ENCODE measurements around the gene LUM.

Gene LUM

DNA sequence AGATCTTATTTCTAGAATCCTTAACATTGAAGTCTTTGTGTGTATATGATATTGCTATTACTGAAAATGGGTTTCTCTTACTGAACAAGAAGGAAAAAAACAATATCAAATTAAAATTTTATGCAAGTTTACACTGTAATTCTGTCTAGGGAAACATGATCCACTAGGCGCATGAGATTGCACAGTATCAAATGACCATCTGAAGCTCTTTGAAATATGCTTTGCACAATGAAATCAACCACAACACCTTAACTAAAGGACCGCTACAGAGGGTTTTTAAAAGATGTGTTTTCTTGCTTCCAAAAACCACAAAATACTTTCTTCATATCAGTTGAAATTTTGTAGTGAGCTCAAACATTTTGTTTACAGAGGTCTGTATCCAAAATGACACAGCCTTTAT is 38.4 kb downstream of the LUM start:
- H3K27me3 ChIP-seq (replicated peaks; ENCODE audit: control insufficient read depth, insufficient read depth, low read length): no peaks in the 10 kb centered on the region
- no peaks in the 10 kb centered on the region for H3K9me3 ChIP-seq (ENCODE audit: control insufficient read depth, low read length)
- H3K9ac ChIP-seq (ENCODE audit: low read length): no peak overlapping the region
- no peak overlapping the region for H3K4me3 ChIP-seq (ENCODE audit: low read length)
- H3K36me3 ChIP-seq (ENCODE audit: control insufficient read depth, insufficient read depth, low read length, severe bottlenecking): no peaks in the 10 kb centered on the region
- H3K4me1 ChIP-seq (ENCODE audit: control insufficient read depth, insufficient read depth, low read length): peaks cover 11% of the 10 kb centered on the region
- DNase-seq (ENCODE audit: low read depth): peak; percentile 30

DNA sequence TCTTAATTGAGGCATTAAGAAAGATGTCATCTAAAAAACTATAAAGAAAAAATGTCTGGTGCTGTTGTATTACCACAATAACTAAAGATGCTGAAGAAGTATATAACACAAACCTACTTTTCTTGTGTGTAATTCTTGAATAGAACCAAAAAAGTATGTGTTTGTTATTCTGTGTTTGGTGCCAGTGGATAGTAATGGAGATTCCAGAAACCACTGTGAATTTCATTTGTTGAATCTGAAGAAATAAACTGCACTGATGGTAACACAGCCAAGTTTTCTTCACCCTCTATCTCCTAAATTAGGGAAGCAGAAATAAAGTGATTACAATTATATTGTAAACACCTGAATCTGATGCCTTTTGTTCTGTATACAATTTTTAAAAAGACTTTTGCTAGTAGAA is 40.4 kb downstream of the LUM start:
- H3K4me1 ChIP-seq (ENCODE audit: control insufficient read depth, insufficient read depth, low read length): peaks cover 11% of the 10 kb centered on the region

DNA sequence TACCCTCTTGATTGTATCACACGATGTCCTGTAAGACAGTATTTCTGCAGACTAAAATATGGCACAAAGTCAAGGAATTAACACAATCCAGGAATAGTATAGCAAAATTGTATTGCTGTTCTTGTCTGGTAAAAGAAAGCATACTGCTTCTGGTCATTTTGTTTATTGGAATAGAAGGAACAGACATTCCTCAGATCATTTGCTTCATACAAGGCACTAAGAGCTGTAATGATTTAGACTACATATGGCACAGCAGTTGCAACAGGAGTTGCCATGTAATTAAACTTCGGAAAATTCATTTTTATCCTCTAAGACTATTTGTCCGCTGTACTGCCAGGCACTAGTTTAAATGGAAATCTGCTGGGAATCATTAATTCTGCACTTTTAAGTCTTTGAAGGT is 45.9 kb downstream of the LUM start:
- H3K9ac ChIP-seq (ENCODE audit: low read length): no peak overlapping the region
- H3K9me3 ChIP-seq (ENCODE audit: control insufficient read depth, low read length): no peaks in the 10 kb centered on the region
- H3K4me1 ChIP-seq (ENCODE audit: control insufficient read depth, insufficient read depth, low read length): no peaks in the 10 kb centered on the region
- DNase-seq (ENCODE audit: low read depth): peak; percentile 25
- H3K27me3 ChIP-seq (replicated peaks; ENCODE audit: control insufficient read depth, insufficient read depth, low read length): no peaks in the 10 kb centered on the region
- no peaks in the 10 kb centered on the region for H3K36me3 ChIP-seq (ENCODE audit: control insufficient read depth, insufficient read depth, low read length, severe bottlenecking)
- no peak overlapping the region for H3K4me3 ChIP-seq (ENCODE audit: low read length)

More for the DNA sequence above, 40.4 kb downstream of the LUM start:
- H3K4me3 ChIP-seq (ENCODE audit: low read length): no peak overlapping the region
- no peaks in the 10 kb centered on the region for H3K9me3 ChIP-seq (ENCODE audit: control insufficient read depth, low read length)
- H3K27me3 ChIP-seq (replicated peaks; ENCODE audit: control insufficient read depth, insufficient read depth, low read length): no peaks in the 10 kb centered on the region
- no peaks in the 10 kb centered on the region for H3K36me3 ChIP-seq (ENCODE audit: control insufficient read depth, insufficient read depth, low read length, severe bottlenecking)
- no peak overlapping the region for H3K9ac ChIP-seq (ENCODE audit: low read length)
- no peak for DNase-seq (ENCODE audit: low read depth)

GRCh38 chr12:91064640-91065039 is 46.7 kb downstream of the LUM start:
- Histone ChIP-seq H3K9me3 (ENCODE audit: control insufficient read depth, low read length) (no peaks in the 10 kb centered on the region), H3K27me3 (replicated peaks; ENCODE audit: control insufficient read depth, insufficient read depth, low read length) (no peaks in the 10 kb centered on the region), H3K9ac (ENCODE audit: low read length) (no peak overlapping the region), H3K4me3 (ENCODE audit: low read length) (no peak overlapping the region), H3K4me1 (ENCODE audit: control insufficient read depth, insufficient read depth, low read length) (no peaks in the 10 kb centered on the region), H3K36me3 (ENCODE audit: control insufficient read depth, insufficient read depth, low read length, severe bottlenecking) (no peaks in the 10 kb centered on the region)
- no peak for DNase-seq (ENCODE audit: low read depth)

GRCh38 chr12:91061091-91061490 is 50.2 kb downstream of the LUM start:
- DNase-seq (ENCODE audit: low read depth): no peak
- Histone ChIP-seq H3K9ac (ENCODE audit: low read length) (no peak overlapping the region), H3K9me3 (ENCODE audit: control insufficient read depth, low read length) (no peaks in the 10 kb centered on the region), H3K36me3 (ENCODE audit: control insufficient read depth, insufficient read depth, low read length, severe bottlenecking) (no peaks in the 10 kb centered on the region), H3K4me3 (ENCODE audit: low read length) (no peak overlapping the region), H3K4me1 (ENCODE audit: control insufficient read depth, insufficient read depth, low read length) (no peaks in the 10 kb centered on the region), H3K27me3 (replicated peaks; ENCODE audit: control insufficient read depth, insufficient read depth, low read length) (no peaks in the 10 kb centered on the region)

DNA sequence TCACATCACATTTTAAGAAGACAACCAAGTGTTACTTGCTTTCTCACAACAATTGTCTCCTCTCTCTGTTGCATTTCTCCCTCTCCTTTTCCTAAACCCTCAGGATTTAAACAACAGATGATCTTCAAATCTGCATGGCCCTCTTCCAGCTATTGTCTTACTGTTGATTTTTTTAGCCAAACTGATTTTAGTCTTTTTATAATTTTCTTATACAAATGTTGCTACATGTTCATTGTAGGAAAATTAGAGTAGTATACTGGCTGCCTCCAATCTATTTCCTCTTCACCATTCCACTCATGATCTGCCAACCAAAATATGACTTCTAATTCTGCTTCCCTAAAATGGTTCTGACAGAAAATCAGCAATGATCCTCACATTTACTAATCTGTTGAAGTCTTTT is 52.1 kb downstream of the LUM start:
- Histone ChIP-seq H3K4me1 (ENCODE audit: control insufficient read depth, insufficient read depth, low read length) (peaks cover 5% of the 10 kb centered on the region), H3K9me3 (ENCODE audit: control insufficient read depth, low read length) (no peaks in the 10 kb centered on the region), H3K27me3 (replicated peaks; ENCODE audit: control insufficient read depth, insufficient read depth, low read length) (no peaks in the 10 kb centered on the region), H3K4me3 (ENCODE audit: low read length) (no peak overlapping the region), H3K36me3 (ENCODE audit: control insufficient read depth, insufficient read depth, low read length, severe bottlenecking) (no peaks in the 10 kb centered on the region), H3K9ac (ENCODE audit: low read length) (no peak overlapping the region)
- no peak for DNase-seq (ENCODE audit: low read depth)

DNA sequence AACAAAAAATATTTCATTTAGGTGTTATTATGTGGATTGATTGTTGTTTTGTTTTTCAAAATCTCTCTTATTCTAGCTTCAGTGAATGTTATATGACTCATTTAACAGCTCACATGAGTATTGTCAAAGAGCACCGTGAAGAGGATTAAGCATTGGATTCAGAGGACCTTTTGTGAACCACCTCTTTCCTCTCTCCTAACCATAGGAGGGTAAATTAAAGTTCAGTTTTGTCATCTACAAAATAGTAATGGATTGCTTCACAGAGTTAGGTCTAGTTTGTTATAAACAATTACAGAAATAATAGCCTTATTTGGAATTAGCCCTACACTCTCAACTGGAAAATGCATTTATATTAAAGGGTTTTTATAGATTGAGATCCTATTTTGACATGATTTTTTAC is 52.5 kb downstream of the LUM start:
- Histone ChIP-seq H3K9ac (ENCODE audit: low read length) (no peak overlapping the region), H3K4me3 (ENCODE audit: low read length) (no peak overlapping the region), H3K9me3 (ENCODE audit: control insufficient read depth, low read length) (no peaks in the 10 kb centered on the region), H3K36me3 (ENCODE audit: control insufficient read depth, insufficient read depth, low read length, severe bottlenecking) (no peaks in the 10 kb centered on the region), H3K4me1 (ENCODE audit: control insufficient read depth, insufficient read depth, low read length) (peaks cover 9% of the 10 kb centered on the region), H3K27me3 (replicated peaks; ENCODE audit: control insufficient read depth, insufficient read depth, low read length) (no peaks in the 10 kb centered on the region)
- peak; percentile 6 for DNase-seq (ENCODE audit: low read depth)

DNA sequence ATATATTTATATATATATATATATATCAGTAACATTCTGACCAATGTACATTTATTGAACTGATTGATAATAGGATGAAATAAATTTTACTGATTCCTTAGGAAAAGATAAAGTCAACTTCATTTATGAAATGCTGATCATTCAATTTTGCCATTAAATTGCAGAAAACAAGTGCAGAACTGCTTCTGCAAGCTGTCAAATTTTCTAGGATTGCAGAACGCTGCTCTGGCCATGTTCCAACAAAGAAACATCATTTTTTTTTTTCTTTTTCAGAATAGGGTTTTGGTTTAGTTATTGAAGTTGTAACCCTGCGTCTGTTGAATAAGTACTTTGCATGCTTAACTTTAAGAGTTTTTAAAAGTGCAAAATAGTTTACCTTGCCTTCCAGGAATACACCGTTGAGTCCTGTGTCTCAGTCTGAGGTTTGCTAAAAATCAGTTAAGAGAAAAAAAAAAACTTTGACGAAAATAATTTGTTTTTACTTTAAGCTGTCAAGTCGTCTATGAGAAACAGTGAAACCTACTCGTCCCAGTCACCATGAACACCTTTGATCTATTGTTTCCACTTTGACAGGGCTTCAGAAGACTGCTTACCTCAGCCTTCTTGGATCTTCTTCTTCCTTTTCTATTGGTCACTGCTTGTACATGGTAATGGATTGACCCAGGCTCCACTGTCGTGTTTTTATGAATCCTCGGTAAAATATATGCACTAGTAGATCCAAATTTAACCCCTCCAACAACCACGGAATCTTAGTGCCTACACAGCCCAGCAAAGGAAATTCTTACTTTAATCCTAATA is 53.7 kb downstream of the LUM start, which contains the start of gene KERA:
Gene KERA (minus strand): TSS at position 657 of the 798 bp plus-strand sequence. CDS start 1,743 bp downstream, outside the sequence.
- Histone ChIP-seq H3K4me3 (ENCODE audit: low read length) (no peak within 1 kb of the TSS), H3K36me3 (ENCODE audit: control insufficient read depth, insufficient read depth, low read length, severe bottlenecking) (no peaks in the 10 kb centered on the region), H3K9ac (ENCODE audit: low read length) (no peak within 1 kb of the TSS), H3K27me3 (replicated peaks; ENCODE audit: control insufficient read depth, insufficient read depth, low read length) (no peaks in the 10 kb centered on the region), H3K9me3 (ENCODE audit: control insufficient read depth, low read length) (no peaks in the 10 kb centered on the region), H3K4me1 (ENCODE audit: control insufficient read depth, insufficient read depth, low read length) (peaks cover 12% of the 10 kb centered on the region)
- DNase-seq (ENCODE audit: low read depth): no peak

GRCh38 chr12:91056488-91056887 is 54.8 kb downstream of the LUM start:
- Histone ChIP-seq H3K4me3 (ENCODE audit: low read length) (no peak overlapping the region), H3K9ac (ENCODE audit: low read length) (no peak overlapping the region), H3K36me3 (ENCODE audit: control insufficient read depth, insufficient read depth, low read length, severe bottlenecking) (no peaks in the 10 kb centered on the region), H3K27me3 (replicated peaks; ENCODE audit: control insufficient read depth, insufficient read depth, low read length) (no peaks in the 10 kb centered on the region), H3K9me3 (ENCODE audit: control insufficient read depth, low read length) (no peaks in the 10 kb centered on the region), H3K4me1 (ENCODE audit: control insufficient read depth, insufficient read depth, low read length) (peaks cover 12% of the 10 kb centered on the region)
- peak; percentile 12 for DNase-seq (ENCODE audit: low read depth)

DNA sequence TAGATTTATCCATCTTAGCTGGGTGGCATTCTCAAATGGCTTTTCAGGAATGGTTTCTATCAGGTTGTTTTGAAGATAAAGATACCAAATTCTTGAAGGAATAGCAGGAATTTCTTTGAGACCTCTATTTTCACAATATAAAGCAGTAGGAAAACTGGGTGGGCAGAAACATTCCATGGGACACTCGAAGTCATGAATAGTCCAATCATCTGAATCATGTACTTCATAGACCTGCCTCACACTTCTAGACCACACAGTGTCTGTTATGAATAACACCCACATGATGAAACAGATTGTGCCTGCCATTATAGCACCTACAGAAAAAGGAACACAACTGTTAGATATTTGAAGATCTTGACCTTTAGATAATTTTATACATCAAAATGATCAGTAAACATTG is 55.3 kb downstream of the LUM start:
- Histone ChIP-seq H3K4me1 (ENCODE audit: control insufficient read depth, insufficient read depth, low read length) (peaks cover 12% of the 10 kb centered on the region), H3K27me3 (replicated peaks; ENCODE audit: control insufficient read depth, insufficient read depth, low read length) (no peaks in the 10 kb centered on the region), H3K9me3 (ENCODE audit: control insufficient read depth, low read length) (no peaks in the 10 kb centered on the region), H3K36me3 (ENCODE audit: control insufficient read depth, insufficient read depth, low read length, severe bottlenecking) (no peaks in the 10 kb centered on the region), H3K4me3 (ENCODE audit: low read length) (no peak overlapping the region), H3K9ac (ENCODE audit: low read length) (no peak overlapping the region)
- no peak for DNase-seq (ENCODE audit: low read depth)

DNA sequence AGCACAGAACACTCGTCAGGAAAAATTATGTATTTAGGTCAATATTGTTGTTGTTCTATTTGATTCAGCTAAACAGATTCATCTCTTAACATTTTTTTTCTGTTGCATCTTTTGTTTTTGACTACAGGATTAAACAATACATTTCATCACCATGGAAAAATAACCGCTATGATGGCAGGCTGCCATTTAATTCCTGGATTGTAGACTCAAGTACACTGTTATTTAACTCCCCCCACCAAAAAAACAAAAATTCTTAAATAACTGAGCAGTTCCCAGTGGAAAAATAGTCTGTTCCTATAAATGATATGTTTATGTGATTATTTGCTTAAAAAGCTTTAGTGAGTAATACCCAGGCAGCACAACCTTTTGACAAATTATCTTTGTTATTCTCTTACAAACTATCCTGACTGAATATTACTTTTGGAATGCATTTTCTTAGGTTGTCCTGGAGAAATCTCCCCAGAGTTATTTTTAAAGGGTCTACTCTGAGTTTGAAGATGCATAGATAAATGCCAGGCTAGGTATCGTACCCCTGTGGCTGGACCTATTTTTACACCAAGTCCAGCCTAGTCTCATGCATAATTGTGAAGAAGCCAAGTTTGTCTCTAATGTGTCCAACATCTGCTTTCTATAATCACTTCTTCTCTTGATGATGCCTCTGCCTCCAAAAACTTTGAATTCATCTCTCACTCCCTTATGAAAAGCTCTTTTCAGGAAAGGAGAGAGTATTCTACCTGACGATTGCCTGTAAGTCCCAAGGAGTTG is 57.2 kb downstream of the LUM start:
- Histone ChIP-seq H3K4me1 (ENCODE audit: control insufficient read depth, insufficient read depth, low read length) (peaks cover 12% of the 10 kb centered on the region), H3K27me3 (replicated peaks; ENCODE audit: control insufficient read depth, insufficient read depth, low read length) (no peaks in the 10 kb centered on the region), H3K9me3 (ENCODE audit: control insufficient read depth, low read length) (no peaks in the 10 kb centered on the region), H3K9ac (ENCODE audit: low read length) (no peak overlapping the region), H3K36me3 (ENCODE audit: control insufficient read depth, insufficient read depth, low read length, severe bottlenecking) (no peaks in the 10 kb centered on the region), H3K4me3 (ENCODE audit: low read length) (no peak overlapping the region)
- peak; percentile 89 for DNase-seq (ENCODE audit: low read depth)
